ENCODE results near the gene MAP3K13. TPM values are rescaled to one million over a fixed set of nuclear protein-coding genes. Genes with fewer than 3 reads are reported as not detected.

MAP3K13 gene
- polyA plus RNA-seq, 1 donor, result 52.3 TPM

GRCh38 chr3:185322101-185322719, 40.7 kb upstream of the MAP3K13 start:
- Histone ChIP-seq H3K36me3 (ENCODE audit: control insufficient read depth, insufficient read depth, low read length) (no peaks in the 10 kb centered on the region), H3K4me3 (ENCODE audit: low read length) (no peak overlapping the region), H3K27me3 (ENCODE audit: control insufficient read depth, insufficient read depth, low read length) (no peaks in the 10 kb centered on the region), H3K4me1 (ENCODE audit: control insufficient read depth, insufficient read depth, low read length) (peaks cover 17% of the 10 kb centered on the region), H3K9me3 (ENCODE audit: control insufficient read depth, low read depth, low read length) (no peaks in the 10 kb centered on the region), H3K27ac (ENCODE audit: low read length) (no peak overlapping the region)
- WGBS (ENCODE audit: insufficient coverage, low lambda C conversion rate), result 94% methylated on average over 3 of the region's 5 CpGs
- DNase-seq, result no peak

- Histone ChIP-seq H3K9me3 (ENCODE audit: control insufficient read depth, low read depth, low read length) (no peaks in the 10 kb centered on the region), H3K4me1 (ENCODE audit: control insufficient read depth, insufficient read depth, low read length) (peaks cover 28% of the 10 kb centered on the region), H3K36me3 (ENCODE audit: control insufficient read depth, insufficient read depth, low read length) (no peaks in the 10 kb centered on the region), H3K4me3 (ENCODE audit: low read length) (no peak overlapping the region), H3K27ac (ENCODE audit: low read length) (peak overlapping the region; percentile 91), H3K27me3 (ENCODE audit: control insufficient read depth, insufficient read depth, low read length) (no peaks in the 10 kb centered on the region)
- WGBS (ENCODE audit: insufficient coverage, low lambda C conversion rate), result no CpG with 5 or more reads among the region's 8 CpGs
- peak in 1 of 2 donors; percentile 50 for DNase-seq
Observed at GRCh38 chr3:185325946-185326791, 36.8 kb upstream of the MAP3K13 start.

GRCh38 chr3:185327062-185327461, 35.9 kb upstream of the MAP3K13 start:
- Histone ChIP-seq H3K4me1 (ENCODE audit: control insufficient read depth, insufficient read depth, low read length) (peaks cover 34% of the 10 kb centered on the region), H3K4me3 (ENCODE audit: low read length) (no peak overlapping the region), H3K9me3 (ENCODE audit: control insufficient read depth, low read depth, low read length) (no peaks in the 10 kb centered on the region), H3K27me3 (ENCODE audit: control insufficient read depth, insufficient read depth, low read length) (no peaks in the 10 kb centered on the region), H3K27ac (ENCODE audit: low read length) (peak overlapping the region; percentile 91), H3K36me3 (ENCODE audit: control insufficient read depth, insufficient read depth, low read length) (no peaks in the 10 kb centered on the region)
- DNase-seq, result peak; percentile 87 to 92
- WGBS (ENCODE audit: insufficient coverage, low lambda C conversion rate), result no CpG with 5 or more reads among the region's 6 CpGs

GRCh38 chr3:185328324-185329004, 34.5 kb upstream of the MAP3K13 start:
- no peaks in the 10 kb centered on the region for H3K27me3 ChIP-seq (ENCODE audit: control insufficient read depth, insufficient read depth, low read length)
- peak; percentile 89 to 97 for DNase-seq
- H3K4me1 ChIP-seq (ENCODE audit: control insufficient read depth, insufficient read depth, low read length), result peaks cover 38% of the 10 kb centered on the region
- H3K9me3 ChIP-seq (ENCODE audit: control insufficient read depth, low read depth, low read length), result no peaks in the 10 kb centered on the region
- 15% methylated on average over 3 of the region's 10 CpGs for WGBS (ENCODE audit: insufficient coverage, low lambda C conversion rate)
- peak overlapping the region; percentile 91 for H3K27ac ChIP-seq (ENCODE audit: low read length)
- H3K4me3 ChIP-seq (ENCODE audit: low read length), result peak overlapping the region; percentile 61
- no peaks in the 10 kb centered on the region for H3K36me3 ChIP-seq (ENCODE audit: control insufficient read depth, insufficient read depth, low read length)

GRCh38 chr3:185330238-185330637, 32.7 kb upstream of the MAP3K13 start:
- peaks cover 39% of the 10 kb centered on the region for H3K4me1 ChIP-seq (ENCODE audit: control insufficient read depth, insufficient read depth, low read length)
- H3K9me3 ChIP-seq (ENCODE audit: control insufficient read depth, low read depth, low read length), result no peaks in the 10 kb centered on the region
- H3K27me3 ChIP-seq (ENCODE audit: control insufficient read depth, insufficient read depth, low read length), result no peaks in the 10 kb centered on the region
- peak overlapping the region; percentile 61 for H3K4me3 ChIP-seq (ENCODE audit: low read length)
- H3K27ac ChIP-seq (ENCODE audit: low read length), result peak overlapping the region; percentile 91
- peak; percentile 42 to 79 for DNase-seq
- WGBS (ENCODE audit: insufficient coverage, low lambda C conversion rate), result no CpG with 5 or more reads among the region's 6 CpGs
- H3K36me3 ChIP-seq (ENCODE audit: control insufficient read depth, insufficient read depth, low read length), result no peaks in the 10 kb centered on the region

GRCh38 chr3:185330644-185331043, 32.3 kb upstream of the MAP3K13 start:
- H3K4me1 ChIP-seq (ENCODE audit: control insufficient read depth, insufficient read depth, low read length), result peaks cover 39% of the 10 kb centered on the region
- WGBS (ENCODE audit: insufficient coverage, low lambda C conversion rate), result no CpG with 5 or more reads among the region's 3 CpGs
- no peaks in the 10 kb centered on the region for H3K9me3 ChIP-seq (ENCODE audit: control insufficient read depth, low read depth, low read length)
- H3K27me3 ChIP-seq (ENCODE audit: control insufficient read depth, insufficient read depth, low read length), result no peaks in the 10 kb centered on the region
- DNase-seq, result peak in 1 of 2 donors; percentile 65
- H3K27ac ChIP-seq (ENCODE audit: low read length), result peak overlapping the region; percentile 91
- no peaks in the 10 kb centered on the region for H3K36me3 ChIP-seq (ENCODE audit: control insufficient read depth, insufficient read depth, low read length)
- peak overlapping the region; percentile 61 for H3K4me3 ChIP-seq (ENCODE audit: low read length)

- peak overlapping the region; percentile 77 for H3K27ac ChIP-seq (ENCODE audit: low read length)
- H3K9me3 ChIP-seq (ENCODE audit: control insufficient read depth, low read depth, low read length), result no peaks in the 10 kb centered on the region
- H3K4me1 ChIP-seq (ENCODE audit: control insufficient read depth, insufficient read depth, low read length), result peaks cover 36% of the 10 kb centered on the region
- H3K36me3 ChIP-seq (ENCODE audit: control insufficient read depth, insufficient read depth, low read length), result no peaks in the 10 kb centered on the region
- no peak overlapping the region for H3K4me3 ChIP-seq (ENCODE audit: low read length)
- DNase-seq, result peak; percentile 75 to 91
- 0% methylated on average over 1 of the region's 3 CpGs for WGBS (ENCODE audit: insufficient coverage, low lambda C conversion rate)
- H3K27me3 ChIP-seq (ENCODE audit: control insufficient read depth, insufficient read depth, low read length), result no peaks in the 10 kb centered on the region
Observed at GRCh38 chr3:185332026-185332735, 30.8 kb upstream of the MAP3K13 start.

- peak; percentile 29 to 69 for DNase-seq
- no peak overlapping the region for H3K4me3 ChIP-seq (ENCODE audit: low read length)
- peaks cover 38% of the 10 kb centered on the region for H3K4me1 ChIP-seq (ENCODE audit: control insufficient read depth, insufficient read depth, low read length)
- no peaks in the 10 kb centered on the region for H3K36me3 ChIP-seq (ENCODE audit: control insufficient read depth, insufficient read depth, low read length)
- no peaks in the 10 kb centered on the region for H3K27me3 ChIP-seq (ENCODE audit: control insufficient read depth, insufficient read depth, low read length)
- H3K9me3 ChIP-seq (ENCODE audit: control insufficient read depth, low read depth, low read length), result no peaks in the 10 kb centered on the region
- H3K27ac ChIP-seq (ENCODE audit: low read length), result peak overlapping the region; percentile 41
Observed at GRCh38 chr3:185335799-185336198, 27.1 kb upstream of the MAP3K13 start.

- Histone ChIP-seq H3K4me3 (ENCODE audit: low read length) (no peak overlapping the region), H3K9me3 (ENCODE audit: control insufficient read depth, low read depth, low read length) (no peaks in the 10 kb centered on the region), H3K36me3 (ENCODE audit: control insufficient read depth, insufficient read depth, low read length) (peaks cover 4% of the 10 kb centered on the region), H3K4me1 (ENCODE audit: control insufficient read depth, insufficient read depth, low read length) (peaks cover 32% of the 10 kb centered on the region), H3K27me3 (ENCODE audit: control insufficient read depth, insufficient read depth, low read length) (no peaks in the 10 kb centered on the region), H3K27ac (ENCODE audit: low read length) (peak overlapping the region; percentile 79)
- WGBS (ENCODE audit: insufficient coverage, low lambda C conversion rate), result 42% methylated on average over 2 of the region's 5 CpGs
- peak in 1 of 2 donors; percentile 63 for DNase-seq
Observed at GRCh38 chr3:185337231-185337816, 25.6 kb upstream of the MAP3K13 start.

GRCh38 chr3:185339945-185340344, 23.0 kb upstream of the MAP3K13 start:
- H3K36me3 ChIP-seq (ENCODE audit: control insufficient read depth, insufficient read depth, low read length), result peaks cover 4% of the 10 kb centered on the region
- WGBS (ENCODE audit: insufficient coverage, low lambda C conversion rate), result 80% methylated on average over 1 of the region's 2 CpGs
- no peak for DNase-seq
- no peaks in the 10 kb centered on the region for H3K9me3 ChIP-seq (ENCODE audit: control insufficient read depth, low read depth, low read length)
- H3K27me3 ChIP-seq (ENCODE audit: control insufficient read depth, insufficient read depth, low read length), result no peaks in the 10 kb centered on the region
- no peak overlapping the region for H3K4me3 ChIP-seq (ENCODE audit: low read length)
- no peak overlapping the region for H3K27ac ChIP-seq (ENCODE audit: low read length)
- H3K4me1 ChIP-seq (ENCODE audit: control insufficient read depth, insufficient read depth, low read length), result peaks cover 32% of the 10 kb centered on the region

All from large intestine (tissue), 3 donors.